Liver (tissue), 9 donors: ENCODE results near the gene S100A12. TPM values are rescaled to one million over a fixed set of nuclear protein-coding genes. Genes with fewer than 3 reads are reported as not detected.

ENCODE experiments used
- DNase-seq: peaks from one replicate; pipeline ENCODE4 v3.0.0-alpha.2; 2017; ENCODE audit warnings: low spot score
- H3K27ac ChIP-seq, 2 donors: one replicate each; pipeline ENCODE4 v1.7.0; 2013; ENCODE audit warnings: inconsistent platforms in 2 of 2, low read length in 2 of 2, control low read depth in 1 of 2, low read depth in 1 of 2, mild to moderate bottlenecking in 1 of 2
- H3K27me3 ChIP-seq, 4 donors: one replicate each; pipeline versions ENCODE4 v1.6.1 to v1.7.0; 2013; ENCODE audit warnings: low read length in 3 of 4, inconsistent platforms in 1 of 4, mild to moderate bottlenecking in 1 of 4, moderate library complexity in 1 of 4; ENCODE audit not compliant: control insufficient read depth in 4 of 4, insufficient read depth in 4 of 4
- H3K36me3 ChIP-seq, 4 donors: one replicate each; pipeline versions ENCODE4 v1.6.1 to v1.7.0; 2013; ENCODE audit warnings: low read length in 3 of 4, mild to moderate bottlenecking in 3 of 4, low read depth in 1 of 4, moderate library complexity in 1 of 4; ENCODE audit not compliant: control insufficient read depth in 4 of 4, insufficient read depth in 3 of 4
- H3K4me1 ChIP-seq, 4 donors: one replicate each; pipeline versions ENCODE4 v1.6.1 to v1.7.0; 2013; ENCODE audit warnings: low read length in 3 of 4, mild to moderate bottlenecking in 3 of 4, moderate library complexity in 1 of 4; ENCODE audit not compliant: control insufficient read depth in 4 of 4, insufficient read depth in 4 of 4
- H3K4me3 ChIP-seq, 3 donors: one replicate each; pipeline versions ENCODE4 v1.6.1 to v1.7.0; 2013; ENCODE audit warnings: low read length in 3 of 3, control low read depth in 1 of 3, low read depth in 1 of 3, mild to moderate bottlenecking in 1 of 3
- H3K9ac ChIP-seq, 2 donors: one replicate each; pipeline ENCODE4 v1.7.0; 2013; ENCODE audit warnings: low read length in 2 of 2, mild to moderate bottlenecking in 2 of 2, moderate library complexity in 2 of 2, control low read depth in 1 of 2, low read depth in 1 of 2
- H3K9me3 ChIP-seq, 4 donors: one replicate each; pipeline versions ENCODE4 v1.6.1 to v1.7.0; 2013; ENCODE audit warnings: low read length in 3 of 4; ENCODE audit not compliant: control insufficient read depth in 4 of 4
- ATF3 ChIP-seq: IDR thresholded peaks from 2 replicates; pipeline ENCODE4 v1.6.1; 2016; ENCODE audit warnings: antibody characterized with exemption
- CTCF ChIP-seq: fragments of 150-350 bp; IDR thresholded peaks from 2 replicates; pipeline ENCODE4 v1.5.1; 2017; ENCODE audit warnings: improper control_type of control experiment, low read depth, low read length; ENCODE audit not compliant: missing input control
- EGR1 ChIP-seq, 2 donors: IDR thresholded peaks; 2 replicates each; pipeline ENCODE4 v1.6.1; 2016 to 2018; ENCODE audit warnings: antibody characterized with exemption in 2 of 2, low read depth in 2 of 2
- FOXA1 ChIP-seq: IDR thresholded peaks from 2 replicates; pipeline ENCODE4 v1.6.1; 2016; ENCODE audit warnings: antibody characterized with exemption
- FOXA2 ChIP-seq: IDR thresholded peaks from 2 replicates; pipeline ENCODE4 v1.6.1; 2016; ENCODE audit warnings: antibody characterized with exemption
- GABPA ChIP-seq, 2 donors: IDR thresholded peaks in 1 of 2; conservative IDR thresholded peaks in 1 of 2; 2 replicates each; pipeline ENCODE4 v1.6.1; 2016; ENCODE audit warnings: antibody characterized with exemption in 2 of 2, mild to moderate bottlenecking in 1 of 2, moderate library complexity in 1 of 2
- HNF4A ChIP-seq, 2 donors: conservative IDR thresholded peaks; 2 replicates each; pipeline ENCODE4 v1.6.1; 2016; ENCODE audit warnings: antibody characterized with exemption in 2 of 2, mild to moderate bottlenecking in 2 of 2
- HNF4G ChIP-seq: IDR thresholded peaks from 2 replicates; pipeline ENCODE4 v1.6.1; 2016; ENCODE audit warnings: antibody characterized with exemption
- JUND ChIP-seq, 2 donors: IDR thresholded peaks; 2 replicates each; pipeline ENCODE4 v1.6.1; 2016; ENCODE audit warnings: antibody characterized with exemption in 2 of 2
- MAX ChIP-seq: IDR thresholded peaks from 2 replicates; pipeline ENCODE4 v1.6.1; 2016; ENCODE audit warnings: antibody characterized with exemption
- RAD21 ChIP-seq, 2 donors: IDR thresholded peaks; 2 replicates each; pipeline ENCODE4 v1.6.1; 2016; ENCODE audit warnings: antibody characterized with exemption in 2 of 2, mild to moderate bottlenecking in 2 of 2
- REST ChIP-seq: IDR thresholded peaks from 2 replicates; pipeline ENCODE4 v1.6.1; 2016; ENCODE audit warnings: antibody characterized with exemption, mild to moderate bottlenecking
- RXRA ChIP-seq, 2 donors: IDR thresholded peaks; 2 replicates each; pipeline ENCODE4 v1.6.1; 2017 to 2018; ENCODE audit warnings: antibody characterized with exemption in 2 of 2, mild to moderate bottlenecking in 1 of 2
- SP1 ChIP-seq: IDR thresholded peaks from 2 replicates; pipeline ENCODE4 v1.6.1; 2018; ENCODE audit warnings: antibody characterized with exemption, mild to moderate bottlenecking
- TAF1 ChIP-seq: conservative IDR thresholded peaks from 2 replicates; pipeline ENCODE4 v1.6.1; 2016; ENCODE audit warnings: antibody characterized with exemption, mild to moderate bottlenecking
- YY1 ChIP-seq: IDR thresholded peaks from 2 replicates; pipeline ENCODE4 v1.6.1; 2016; ENCODE audit warnings: antibody characterized with exemption, mild to moderate bottlenecking
- ZBTB33 ChIP-seq: IDR thresholded peaks from 2 replicates; pipeline ENCODE4 v1.6.1; 2016; ENCODE audit warnings: antibody characterized with exemption
- WGBS: extraction: QIAGEN DNeasy Blood & Tissue Kit; methylation state at CpG from one replicate; pipeline ENCODE4 v1.1.7; 2013; 5-methylcytosine and 5-hydroxymethylcytosine counted together
- polyA plus RNA-seq, 2 donors: library from polyadenylated mRNA; stranded (reverse) in 1 of 2; unstranded in 1 of 2; fragments of 200-250 nt in 1 of 2; fragments of >200 nt in 1 of 2; fragmentation: Nextera tagmentation in 1 of 2; extraction: Ambion mirVana in 1 of 2; gene quantifications; one replicate each; pipeline versions ENCODE4 v1.2.1 to v1.2.3, GENCODE V29; 2013 to 2015
- total RNA-seq, 2 donors: library from RNA; depleted of rRNA; stranded (reverse); fragments of >200 nt; gene quantifications; one replicate each; pipeline ENCODE4 v1.2.3, GENCODE V29; 2014
- donor health status: healthy.
- donor health status: healthy.
- donor health status: healthy.
- donor health status: healthy.
- donor health status: healthy.

Gene S100A12
- total and polyA plus RNA-seq, 4 donors, result 3.3 to 35.2 (median 12.1) TPM

- Histone ChIP-seq H3K4me1 (no peaks in the 10 kb centered on the region), H3K36me3 (no peaks in the 10 kb centered on the region), H3K27ac (no peak overlapping the region), H3K27me3 (peaks cover 0 to under 1% (median 0%) of the 10 kb centered on the region in 4 donors), H3K9me3 (no peaks in the 10 kb centered on the region), H3K4me3 (no peak overlapping the region), H3K9ac (no peak overlapping the region)
- 79% methylated on average over 7 of the region's 7 CpGs for WGBS
- peak; percentile 22 for DNase-seq
- no peak for TF ChIP-seq FOXA1
- no peak for TF ChIP-seq TAF1
- no peak for TF ChIP-seq EGR1 (IDR thresholded peaks at IDR 0.05; ENCODE audit: low read depth in 2 of 2)
- no peak for TF ChIP-seq RAD21 (IDR thresholded peaks at IDR 0.05)
- no peak for TF ChIP-seq REST
- no peak for TF ChIP-seq HNF4G
- no peak for TF ChIP-seq MAX
- TF ChIP-seq YY1, result no peak
- no peak for TF ChIP-seq GABPA (IDR thresholded peaks at IDR 0.05 in 1 of 2, conservative IDR thresholded peaks at IDR 0.05 in 1 of 2)
- TF ChIP-seq SP1, result no peak
- TF ChIP-seq CTCF, result no peak
- TF ChIP-seq HNF4A (conservative IDR thresholded peaks at IDR 0.05), result no peak
- no peak for TF ChIP-seq RXRA (IDR thresholded peaks at IDR 0.05)
- TF ChIP-seq JUND (IDR thresholded peaks at IDR 0.05), result no peak
- TF ChIP-seq ZBTB33, result no peak
- TF ChIP-seq ATF3, result no peak
- no peak for TF ChIP-seq FOXA2
These were observed 24.1 kb upstream of the S100A12 start for GRCh38 chr1:153399401-153400055.
